Measurements from ENCODE around the gene TMEM208.

- no peak for TF ChIP-seq EP300 (IDR thresholded peaks at IDR 0.05; ENCODE audit: borderline replicate concordance in 1 of 2, low read depth in 1 of 2, low read length in 1 of 2)
- TF ChIP-seq CTCF (IDR thresholded peaks at IDR 0.05) = no peak
- no peak for TF ChIP-seq MAX (IDR thresholded peaks at IDR 0.05; ENCODE audit: low read depth)
- TF ChIP-seq NFIC (IDR thresholded peaks at IDR 0.05; ENCODE audit: borderline replicate concordance) = no peak
- no peak for TF ChIP-seq PBX3 (IDR thresholded peaks at IDR 0.05)
- TF ChIP-seq POLR2AphosphoS5 (IDR thresholded peaks at IDR 0.05; ENCODE audit: low read depth, low read length) = no peak
- TF ChIP-seq ZBTB33 (IDR thresholded peaks at IDR 0.05; ENCODE audit: borderline replicate concordance, low read depth) = no peak
- no peak for TF ChIP-seq RAD21 (IDR thresholded peaks at IDR 0.05; ENCODE audit: low read length)
- no peak for TF ChIP-seq MXI1 (IDR thresholded peaks at IDR 0.05; ENCODE audit: low read depth, low read length)
Observed at GRCh38 chr16:67213197-67214019, 13.5 kb upstream of the TMEM208 start.

Data from SK-N-SH (cell line).